ENCODE data around the gene PGAP6.
"Not testable (repeated sequence)": the region's sequence is repeated elsewhere in the genome, so short reads cannot be mapped to it uniquely, and the experiment has no call there.

Gene PGAP6

GRCh38 chr16:378821-379182 is 3.0 kb downstream of the PGAP6 start:
- no peaks in the 10 kb centered on the region for H3K27me3 Mint-ChIP-seq
- H3K9me3 Mint-ChIP-seq: no peaks in the 10 kb centered on the region
- H3K36me3 Mint-ChIP-seq: peaks cover 2% of the 10 kb centered on the region
- ATAC-seq (ENCODE audit: low read depth): no peak
- DNase-seq (ENCODE audit: low spot score in 2 of 2): no peak
- H3K27ac Mint-ChIP-seq: no peak overlapping the region
- H3K4me3 Mint-ChIP-seq: no peak overlapping the region
- peaks cover 13% of the 10 kb centered on the region for H3K4me1 Mint-ChIP-seq

GRCh38 chr16:378113-378820 is 3.5 kb downstream of the PGAP6 start:
- H3K4me1 Mint-ChIP-seq; H3K36me3 Mint-ChIP-seq; H3K9me3 Mint-ChIP-seq; H3K27ac Mint-ChIP-seq; H3K27me3 Mint-ChIP-seq; DNase-seq (ENCODE audit: low spot score in 2 of 2); ATAC-seq (ENCODE audit: low read depth); H3K4me3 Mint-ChIP-seq: not testable (repeated sequence)

- ATAC-seq (ENCODE audit: low read depth) (no peak), DNase-seq (ENCODE audit: low spot score in 2 of 2) (no peak)
- Mint-ChIP-seq H3K36me3 (peaks cover 5% of the 10 kb centered on the region), H3K4me3 (no peak overlapping the region), H3K27ac (no peak overlapping the region), H3K4me1 (peaks cover 6% of the 10 kb centered on the region), H3K9me3 (no peaks in the 10 kb centered on the region), H3K27me3 (no peaks in the 10 kb centered on the region)
Observed at GRCh38 chr16:377419-377951, 4.3 kb downstream of the PGAP6 start.

- no peak for DNase-seq (ENCODE audit: low spot score in 2 of 2)
- H3K36me3 Mint-ChIP-seq: peaks cover 5% of the 10 kb centered on the region
- no peak for ATAC-seq (ENCODE audit: low read depth)
- peaks cover 6% of the 10 kb centered on the region for H3K4me1 Mint-ChIP-seq
- H3K9me3 Mint-ChIP-seq: no peaks in the 10 kb centered on the region
- H3K27me3 Mint-ChIP-seq: no peaks in the 10 kb centered on the region
- no peak overlapping the region for H3K4me3 Mint-ChIP-seq
- no peak overlapping the region for H3K27ac Mint-ChIP-seq
Observed at GRCh38 chr16:376817-377418, 4.9 kb downstream of the PGAP6 start.

GRCh38 chr16:375927-376816 is 5.6 kb downstream of the PGAP6 start:
- Mint-ChIP-seq H3K9me3 (no peaks in the 10 kb centered on the region), H3K4me3 (no peak overlapping the region), H3K27me3 (no peaks in the 10 kb centered on the region), H3K27ac (no peak overlapping the region), H3K4me1 (peaks cover 6% of the 10 kb centered on the region), H3K36me3 (peaks cover 5% of the 10 kb centered on the region)
- no peak for DNase-seq (ENCODE audit: low spot score in 2 of 2)
- no peak for ATAC-seq (ENCODE audit: low read depth)

- ATAC-seq (ENCODE audit: low read depth) (no peak), DNase-seq (ENCODE audit: low spot score in 2 of 2) (no peak)
- Mint-ChIP-seq H3K36me3 (peaks cover 8% of the 10 kb centered on the region), H3K9me3 (no peaks in the 10 kb centered on the region), H3K27ac (no peak overlapping the region), H3K4me1 (peaks cover 8% of the 10 kb centered on the region), H3K27me3 (no peaks in the 10 kb centered on the region), H3K4me3 (no peak overlapping the region)
Observed at GRCh38 chr16:375212-375611, 6.6 kb downstream of the PGAP6 start.

GRCh38 chr16:374616-374926 is 7.2 kb downstream of the PGAP6 start:
- H3K36me3 Mint-ChIP-seq: peaks cover 8% of the 10 kb centered on the region
- H3K27ac Mint-ChIP-seq: no peak overlapping the region
- no peaks in the 10 kb centered on the region for H3K9me3 Mint-ChIP-seq
- H3K4me1 Mint-ChIP-seq: peaks cover 4% of the 10 kb centered on the region
- no peak overlapping the region for H3K4me3 Mint-ChIP-seq
- DNase-seq (ENCODE audit: low spot score in 2 of 2) (no peak), ATAC-seq (ENCODE audit: low read depth) (no peak)
- H3K27me3 Mint-ChIP-seq: no peaks in the 10 kb centered on the region

GRCh38 chr16:373848-374615 is 7.7 kb downstream of the PGAP6 start:
- peaks cover 8% of the 10 kb centered on the region for H3K36me3 Mint-ChIP-seq

GRCh38 chr16:373020-373598 is 8.7 kb downstream of the PGAP6 start:
- no peaks in the 10 kb centered on the region for H3K9me3 Mint-ChIP-seq
- no peak overlapping the region for H3K27ac Mint-ChIP-seq
- no peaks in the 10 kb centered on the region for H3K27me3 Mint-ChIP-seq
- ATAC-seq (ENCODE audit: low read depth) (no peak), DNase-seq (ENCODE audit: low spot score in 2 of 2) (no peak)
- H3K4me1 Mint-ChIP-seq: peaks cover 6% of the 10 kb centered on the region
- peaks cover 14% of the 10 kb centered on the region for H3K36me3 Mint-ChIP-seq
- H3K4me3 Mint-ChIP-seq: peak overlapping the region; percentile 21

More at GRCh38 chr16:373848-374615, 7.7 kb downstream of the PGAP6 start:
- no peaks in the 10 kb centered on the region for H3K9me3 Mint-ChIP-seq
- peaks cover 6% of the 10 kb centered on the region for H3K4me1 Mint-ChIP-seq
- H3K4me3 Mint-ChIP-seq: no peak overlapping the region
- no peak overlapping the region for H3K27ac Mint-ChIP-seq
- H3K27me3 Mint-ChIP-seq: no peaks in the 10 kb centered on the region
- DNase-seq (ENCODE audit: low spot score in 2 of 2) (no peak), ATAC-seq (ENCODE audit: low read depth) (no peak)

- Mint-ChIP-seq H3K36me3 (peaks cover 15% of the 10 kb centered on the region), H3K27ac (no peak overlapping the region)
Observed at GRCh38 chr16:372302-372983, 9.3 kb downstream of the PGAP6 start.

GRCh38 chr16:371515-372301 is 10.1 kb downstream of the PGAP6 start:
- DNase-seq (ENCODE audit: low spot score in 2 of 2): no peak
- Mint-ChIP-seq H3K27ac (no peak overlapping the region), H3K9me3 (no peaks in the 10 kb centered on the region), H3K36me3 (peaks cover 18% of the 10 kb centered on the region), H3K4me1 (peaks cover 6% of the 10 kb centered on the region), H3K4me3 (peak overlapping the region; percentile 65), H3K27me3 (no peaks in the 10 kb centered on the region)
- no peak for ATAC-seq (ENCODE audit: low read depth)

More at GRCh38 chr16:372302-372983, 9.3 kb downstream of the PGAP6 start:
- ATAC-seq (ENCODE audit: low read depth): no peak
- no peak for DNase-seq (ENCODE audit: low spot score in 2 of 2)
- Mint-ChIP-seq H3K27me3 (no peaks in the 10 kb centered on the region), H3K9me3 (no peaks in the 10 kb centered on the region), H3K4me1 (peaks cover 6% of the 10 kb centered on the region), H3K4me3 (no peak overlapping the region)

GRCh38 chr16:370979-371514 is 10.7 kb downstream of the PGAP6 start:
- ATAC-seq (ENCODE audit: low read depth): no peak
- no peak for DNase-seq (ENCODE audit: low spot score in 2 of 2)

More at GRCh38 chr16:370979-371514, 10.7 kb downstream of the PGAP6 start:
- H3K27me3 Mint-ChIP-seq: no peaks in the 10 kb centered on the region
- no peaks in the 10 kb centered on the region for H3K9me3 Mint-ChIP-seq
- H3K4me3 Mint-ChIP-seq: peak overlapping the region; percentile 95
- peaks cover 20% of the 10 kb centered on the region for H3K36me3 Mint-ChIP-seq
- no peak overlapping the region for H3K27ac Mint-ChIP-seq
- H3K4me1 Mint-ChIP-seq: peaks cover 6% of the 10 kb centered on the region
